HG02884 (cell line): ENCODE data around the gene CD2AP.
"Not testable (repeated sequence)": the region's sequence is repeated elsewhere in the genome, so short reads cannot be mapped to it uniquely, and the experiment has no call there.

Source experiments
- ATAC-seq: cut with Tn5 transposase; IDR thresholded peaks from one replicate; pipeline ENCODE4 v1.9.1; 2021; ENCODE audit warnings: mild to moderate bottlenecking, moderate library complexity; ENCODE audit not compliant: unreplicated experiment

Gene CD2AP, protein sequence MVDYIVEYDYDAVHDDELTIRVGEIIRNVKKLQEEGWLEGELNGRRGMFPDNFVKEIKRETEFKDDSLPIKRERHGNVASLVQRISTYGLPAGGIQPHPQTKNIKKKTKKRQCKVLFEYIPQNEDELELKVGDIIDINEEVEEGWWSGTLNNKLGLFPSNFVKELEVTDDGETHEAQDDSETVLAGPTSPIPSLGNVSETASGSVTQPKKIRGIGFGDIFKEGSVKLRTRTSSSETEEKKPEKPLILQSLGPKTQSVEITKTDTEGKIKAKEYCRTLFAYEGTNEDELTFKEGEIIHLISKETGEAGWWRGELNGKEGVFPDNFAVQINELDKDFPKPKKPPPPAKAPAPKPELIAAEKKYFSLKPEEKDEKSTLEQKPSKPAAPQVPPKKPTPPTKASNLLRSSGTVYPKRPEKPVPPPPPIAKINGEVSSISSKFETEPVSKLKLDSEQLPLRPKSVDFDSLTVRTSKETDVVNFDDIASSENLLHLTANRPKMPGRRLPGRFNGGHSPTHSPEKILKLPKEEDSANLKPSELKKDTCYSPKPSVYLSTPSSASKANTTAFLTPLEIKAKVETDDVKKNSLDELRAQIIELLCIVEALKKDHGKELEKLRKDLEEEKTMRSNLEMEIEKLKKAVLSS

DNA sequence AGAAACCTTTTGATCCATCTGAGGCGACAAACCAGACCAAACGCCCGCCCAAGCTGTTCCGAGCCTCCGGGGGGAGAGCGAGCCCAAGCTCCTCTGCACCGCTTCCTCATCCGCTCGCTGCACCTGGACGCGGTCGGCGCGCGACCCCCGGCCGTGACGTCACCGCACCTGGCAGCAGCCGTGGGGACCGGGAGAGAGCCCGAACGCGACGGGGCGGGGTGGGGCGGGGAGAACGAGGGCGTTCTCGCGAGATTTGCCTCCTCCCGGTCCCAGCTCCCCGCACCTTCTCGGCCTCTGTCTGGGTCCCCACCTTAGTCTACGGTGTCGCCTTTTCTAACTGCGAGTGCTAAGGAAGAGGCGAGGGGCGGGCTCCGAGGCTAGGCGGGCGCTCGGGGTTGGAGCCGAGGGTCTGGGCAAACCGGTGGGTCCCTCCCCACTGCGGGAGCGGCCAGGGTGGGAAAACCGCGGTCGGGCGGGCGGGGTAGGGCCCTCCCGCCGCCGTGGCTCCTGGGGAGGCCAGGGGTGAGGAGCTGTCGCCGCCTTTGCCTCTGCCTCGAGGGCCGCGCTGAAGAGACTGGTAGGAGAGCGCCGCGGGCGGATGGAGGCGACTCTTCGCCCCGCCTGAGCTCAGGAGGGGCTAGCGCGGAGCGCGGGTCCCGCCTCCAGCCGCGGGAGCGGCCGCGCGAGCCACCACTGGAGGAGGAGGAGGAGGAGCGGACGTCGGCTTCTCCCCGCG lies at the start of gene CD2AP:
Gene CD2AP, plus strand, starts transcription at position 293 of the 736 bp plus-strand sequence. CDS start 456 bp downstream, outside the sequence.
- peak; percentile 74 for ATAC-seq

GRCh38 chr6:47428288-47428687 lies 49.3 kb upstream of the CD2AP start:
- ATAC-seq, result no peak

DNA sequence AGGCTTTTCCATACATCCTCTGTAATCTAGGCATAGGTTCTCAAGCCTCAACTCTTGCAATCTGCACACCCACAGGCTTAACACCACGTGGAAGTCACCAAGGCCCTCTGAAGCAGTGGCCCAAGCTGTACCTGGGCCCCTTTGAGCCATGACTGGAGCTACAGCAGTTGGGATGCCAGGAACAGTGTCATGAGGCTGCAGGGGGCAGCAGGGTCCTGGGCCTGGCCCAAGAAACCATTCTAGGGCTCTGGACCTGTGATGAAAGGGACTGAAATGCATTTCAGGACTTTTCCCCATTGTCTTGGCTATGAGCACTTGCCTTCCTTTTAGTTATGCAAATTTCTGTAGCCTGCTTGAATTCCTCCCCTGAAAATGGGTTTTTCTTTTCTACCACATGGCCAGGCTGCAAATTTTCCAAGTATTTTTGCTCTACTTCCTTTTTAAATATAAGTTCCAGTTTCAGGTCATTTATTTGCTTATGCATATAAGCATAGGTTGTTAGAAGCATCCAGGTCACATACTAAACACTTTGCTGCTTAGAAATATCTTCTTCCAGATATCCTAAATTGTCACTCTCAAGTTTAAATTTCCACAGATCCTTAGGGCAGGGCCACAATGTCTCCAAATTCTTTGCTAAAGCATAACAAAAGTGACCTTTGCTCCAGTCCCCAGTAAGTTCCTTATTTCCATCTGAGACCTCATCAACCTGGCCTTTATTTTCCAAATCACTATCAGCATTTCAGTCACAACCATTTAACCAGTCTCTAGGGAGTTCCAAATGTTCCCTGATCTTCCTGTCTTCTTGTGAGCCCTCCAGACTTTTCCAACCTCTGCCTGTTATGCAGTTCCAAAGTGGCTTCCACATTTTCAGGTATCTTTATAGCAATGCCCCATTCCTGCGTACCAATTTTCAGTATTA lies 48.6 kb upstream of the CD2AP start:
- ATAC-seq, result no peak

- no peak for ATAC-seq
Observed at GRCh38 chr6:47434372-47435253, 43.0 kb upstream of the CD2AP start.

DNA sequence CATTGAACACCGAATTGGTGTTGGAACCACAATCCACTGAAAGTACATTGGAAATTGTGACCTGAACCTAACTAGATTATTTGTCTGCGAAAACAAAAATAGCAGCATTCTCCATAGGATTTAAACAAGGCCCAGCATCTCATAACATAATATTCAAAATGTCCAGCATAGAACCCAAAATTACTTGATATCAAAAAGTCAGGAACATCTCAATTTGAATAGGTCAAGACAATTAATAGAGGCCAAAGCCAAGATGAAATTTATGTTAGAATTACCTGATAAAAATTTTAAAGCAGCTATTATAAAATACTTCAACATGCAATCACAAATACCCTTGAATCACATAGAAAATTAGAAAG lies 42.4 kb upstream of the CD2AP start:
- no peak for ATAC-seq

DNA sequence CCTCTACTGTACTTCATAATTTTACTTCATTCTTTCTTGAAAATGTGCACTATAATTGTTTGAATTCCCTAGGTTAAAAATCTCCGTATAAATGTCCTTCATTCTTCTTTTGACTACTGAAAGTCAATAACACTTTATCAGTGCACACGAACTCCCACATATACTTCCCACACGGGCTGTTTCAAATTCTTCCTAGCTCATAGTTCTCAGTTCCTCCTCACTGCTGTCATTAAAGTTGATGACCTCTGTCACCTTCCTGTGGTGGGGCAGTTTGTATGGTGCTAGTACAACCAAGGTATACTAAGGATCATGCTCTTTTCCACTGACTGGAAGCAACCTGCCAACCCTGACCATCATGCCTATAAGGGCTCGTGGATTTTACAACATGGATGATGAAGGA lies 40.0 kb upstream of the CD2AP start:
- ATAC-seq, result peak; percentile 45

GRCh38 chr6:47438481-47439347 lies 38.9 kb upstream of the CD2AP start:
- peak; percentile 80 for ATAC-seq

- ATAC-seq, result peak; percentile 40
Observed at GRCh38 chr6:47439348-47439668, 38.3 kb upstream of the CD2AP start.

DNA sequence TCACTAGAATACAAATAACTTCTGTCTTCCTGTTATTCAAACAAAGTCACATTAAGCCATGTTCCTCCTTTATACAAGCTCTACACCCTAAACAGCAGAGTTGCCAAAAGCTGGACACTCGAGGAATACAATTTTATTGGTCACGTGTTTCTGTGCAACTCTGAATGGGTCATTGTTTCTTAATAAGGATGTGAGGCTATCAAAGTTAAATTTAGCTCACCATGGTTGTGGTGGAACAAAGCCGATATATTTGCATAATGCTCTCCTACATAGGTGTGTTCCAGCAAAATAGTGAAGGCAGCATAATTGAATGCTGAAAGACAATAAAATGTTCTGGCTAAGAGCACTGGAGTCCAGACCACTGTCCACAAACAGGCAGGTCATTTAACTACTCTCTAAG lies 36.9 kb upstream of the CD2AP start:
- peak; percentile 51 for ATAC-seq

GRCh38 chr6:47444964-47445363 lies 32.6 kb upstream of the CD2AP start:
- ATAC-seq, result not testable (repeated sequence)

DNA sequence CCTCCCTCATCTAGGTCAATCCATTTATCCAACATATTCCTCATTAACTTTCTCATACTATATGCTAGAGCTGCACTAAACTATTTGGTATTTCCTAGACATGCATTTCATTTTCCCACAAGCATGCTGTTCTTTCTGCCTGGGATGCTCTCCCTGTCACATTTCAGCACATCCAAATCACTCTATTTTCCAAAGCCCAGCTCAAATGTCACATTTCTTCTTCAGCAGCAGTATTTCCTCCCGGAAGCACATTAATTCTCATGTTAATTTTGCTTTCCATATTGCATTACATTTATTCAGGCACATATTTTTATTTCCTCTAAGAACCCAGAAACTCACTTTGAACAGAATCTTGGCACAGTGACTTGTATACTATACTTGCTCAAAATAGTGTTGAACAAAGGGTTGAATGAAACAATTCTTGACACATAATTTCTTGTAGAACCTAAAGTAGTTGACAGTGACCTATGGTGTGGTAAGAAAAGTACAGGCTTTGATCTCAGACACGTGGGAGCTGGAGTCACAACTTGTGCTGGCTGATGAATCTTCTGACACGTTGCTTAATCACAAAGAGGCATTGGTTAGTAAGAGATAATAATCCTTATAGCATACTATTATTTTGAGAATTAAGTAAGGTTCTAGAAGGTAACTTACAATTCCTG lies 30.8 kb upstream of the CD2AP start:
- no peak for ATAC-seq

DNA sequence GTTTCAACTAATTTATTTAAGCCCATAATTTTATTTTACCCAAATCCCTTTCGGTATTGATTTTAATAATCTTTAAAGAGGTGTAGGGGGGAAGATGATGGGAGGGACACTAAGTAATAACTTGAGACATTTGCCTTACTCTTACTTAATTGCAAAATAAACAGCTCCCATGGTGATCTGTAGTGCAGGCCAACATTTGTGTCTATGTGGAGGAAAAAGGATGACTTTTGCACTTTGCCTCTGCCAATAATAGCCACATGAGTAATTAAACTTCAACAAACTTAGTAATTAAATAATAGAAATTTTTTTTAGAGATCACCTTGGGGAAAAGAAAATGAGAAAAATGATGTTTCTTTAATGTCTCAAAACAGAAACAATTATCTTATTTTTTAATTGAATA lies 29.9 kb upstream of the CD2AP start:
- ATAC-seq, result no peak

GRCh38 chr6:47451162-47451561 lies 26.4 kb upstream of the CD2AP start:
- ATAC-seq, result no peak

DNA sequence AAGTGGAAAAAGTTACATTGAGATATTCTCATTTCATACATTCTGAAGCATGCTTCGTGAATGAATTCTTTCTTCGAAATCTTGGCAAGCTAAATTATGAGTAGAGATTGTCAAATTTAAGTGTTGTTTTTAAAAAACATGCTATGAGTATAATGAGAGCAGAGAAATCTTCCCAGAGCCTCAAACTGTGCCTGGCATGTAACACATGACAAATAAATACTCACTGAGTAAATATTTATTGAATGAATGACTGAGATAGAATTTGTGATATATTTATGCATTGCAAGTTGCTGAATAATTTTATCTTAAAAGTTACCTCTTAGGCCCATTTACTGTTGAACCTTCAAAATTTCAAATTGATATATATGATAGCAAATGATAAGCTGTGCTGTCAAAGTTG lies 24.7 kb upstream of the CD2AP start:
- ATAC-seq, result no peak

GRCh38 chr6:47453372-47453936 lies 24.1 kb upstream of the CD2AP start:
- ATAC-seq, result no peak

- ATAC-seq, result no peak
Observed at GRCh38 chr6:47454713-47455396, 22.7 kb upstream of the CD2AP start.

GRCh38 chr6:47455533-47456209 lies 21.9 kb upstream of the CD2AP start:
- peak; percentile 80 for ATAC-seq
